Transverse colon (tissue), 4 donors: ENCODE data around the gene HBZ. TPM values are rescaled to one million over a fixed set of nuclear protein-coding genes. Genes with fewer than 3 reads are reported as not detected.

Experiments used
- DNase-seq: peaks from one replicate; pipeline ENCODE4 v3.0.0-alpha.2; 2019
- H3K27ac ChIP-seq, 4 donors: fragments of 200-600 bp; sonication (generic); 2 replicates each; pipeline ENCODE4 v1.5.1; 2016 to 2018; ENCODE audit warnings: inconsistent platforms in 4 of 4
- H3K27me3 ChIP-seq: fragments of 200-600 bp; sonication (generic); 2 replicates; pipeline ENCODE4 v1.5.1; 2017; ENCODE audit warnings: inconsistent platforms
- H3K36me3 ChIP-seq, 4 donors: fragments of 200-600 bp; sonication (generic); 2 replicates each; pipeline ENCODE4 v1.5.1; 2017 to 2019; ENCODE audit warnings: inconsistent platforms in 4 of 4
- H3K4me1 ChIP-seq, 4 donors: fragments of 200-600 bp; sonication (generic); 2 replicates each; pipeline ENCODE4 v1.5.1; 2017 to 2020; ENCODE audit warnings: inconsistent platforms in 4 of 4
- H3K4me3 ChIP-seq, 4 donors: fragments of 200-600 bp; sonication (generic); 1 replicate in 1 of 4; 2 replicates in 3 of 4; pipeline versions ENCODE4 v1.5.1 to v1.6.1; 2017 to 2019; ENCODE audit warnings: inconsistent platforms in 4 of 4
- H3K9me3 ChIP-seq, 2 donors: fragments of 200-600 bp; sonication (generic); 2 replicates each; pipeline ENCODE4 v1.5.1; 2017 to 2019; ENCODE audit warnings: inconsistent platforms in 2 of 2
- EP300 ChIP-seq: sonication (generic); formaldehyde crosslinking; IDR thresholded peaks from one replicate; pipeline ENCODE4 v1.6.1; 2017; ENCODE audit warnings: antibody characterized with exemption, low read depth
- POLR2A ChIP-seq: fragments of 450-650 bp; IDR thresholded peaks from one replicate; pipeline ENCODE4 v1.6.1; 2016; ENCODE audit warnings: antibody characterized with exemption, mild to moderate bottlenecking, moderate library complexity
- POLR2AphosphoS5 ChIP-seq, 3 donors: sonication (generic); formaldehyde crosslinking; IDR thresholded peaks; one replicate each; pipeline ENCODE4 v1.6.1; 2016; ENCODE audit warnings: antibody characterized with exemption in 3 of 3
- WGBS, 2 donors: methylation state at CpG; one replicate each; pipeline ENCODE4 v1.1.5; 2018; ENCODE audit warnings: low coverage in 1 of 2; 5-methylcytosine and 5-hydroxymethylcytosine counted together
- in situ Hi-C, 4 donors: fragments of 200-750 bp; cut with MboI; loops; one replicate each; pipeline versions ENCODE4 v1.15.0 to v1.15.1; 2017; ENCODE audit warnings: low sequenced_read_pairs in 3 of 4, low pct_ligation_motif_present in 1 of 4, low pct_unique_long_range_greater_than_20kb in 1 of 4
- intact Hi-C: fragments of 100-400 bp; cut with DNase I; formaldehyde crosslinking; loops from one replicate; pipeline ENCODE4 v1.15.1; 2023; ENCODE audit warnings: low total_unique reads
- total RNA-seq, 4 donors: library from RNA; depleted of rRNA; stranded (reverse); fragments of >200 nt; gene quantifications; one replicate each; pipeline ENCODE4 v1.1.0, GENCODE V29; 2016
- TF ChIP-seq, protein P1 (sequence below), 5 experiments: fragments of 200-600 bp in 3 of 5; fragments of 450-650 bp in 2 of 5; sonication (generic) in 3 of 5; IDR thresholded peaks; 1 replicate in 2 of 5; 2 replicates in 3 of 5; pipeline ENCODE4 v1.5.1; 2016 to 2017; ENCODE audit warnings: antibody characterized with exemption in 5 of 5, inconsistent platforms in 3 of 5, mild to moderate bottlenecking in 2 of 5, moderate library complexity in 1 of 5

HBZ gene
- total RNA-seq, 4 donors from 2014 or later, result not detected

DNA sequence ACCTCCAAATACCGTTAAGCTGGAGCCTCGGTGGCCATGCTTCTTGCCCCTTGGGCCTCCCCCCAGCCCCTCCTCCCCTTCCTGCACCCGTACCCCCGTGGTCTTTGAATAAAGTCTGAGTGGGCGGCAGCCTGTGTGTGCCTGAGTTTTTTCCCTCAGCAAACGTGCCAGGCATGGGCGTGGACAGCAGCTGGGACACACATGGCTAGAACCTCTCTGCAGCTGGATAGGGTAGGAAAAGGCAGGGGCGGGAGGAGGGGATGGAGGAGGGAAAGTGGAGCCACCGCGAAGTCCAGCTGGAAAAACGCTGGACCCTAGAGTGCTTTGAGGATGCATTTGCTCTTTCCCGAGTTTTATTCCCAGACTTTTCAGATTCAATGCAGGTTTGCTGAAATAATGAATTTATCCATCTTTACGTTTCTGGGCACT is 25.0 kb downstream of the HBZ start:
- in situ Hi-C loops (no loop called here), intact Hi-C loops (no loop called here)
- Histone ChIP-seq H3K4me1 (peaks cover 12 to 27% (median 20%) of the 10 kb centered on the region in 4 donors), H3K36me3 (no peaks in the 10 kb centered on the region), H3K27ac (no peak overlapping the region), H3K27me3 (peaks cover 72% of the 10 kb centered on the region), H3K4me3 (no peak overlapping the region), H3K9me3 (no peaks in the 10 kb centered on the region)
- WGBS, 2 donors, result 5% methylated on average over 13 of the region's 13 CpGs; no CpG with 5 or more reads in 1 of the 2 donors
- DNase-seq, result no peak
- no peak for TF ChIP-seq POLR2A

DNA sequence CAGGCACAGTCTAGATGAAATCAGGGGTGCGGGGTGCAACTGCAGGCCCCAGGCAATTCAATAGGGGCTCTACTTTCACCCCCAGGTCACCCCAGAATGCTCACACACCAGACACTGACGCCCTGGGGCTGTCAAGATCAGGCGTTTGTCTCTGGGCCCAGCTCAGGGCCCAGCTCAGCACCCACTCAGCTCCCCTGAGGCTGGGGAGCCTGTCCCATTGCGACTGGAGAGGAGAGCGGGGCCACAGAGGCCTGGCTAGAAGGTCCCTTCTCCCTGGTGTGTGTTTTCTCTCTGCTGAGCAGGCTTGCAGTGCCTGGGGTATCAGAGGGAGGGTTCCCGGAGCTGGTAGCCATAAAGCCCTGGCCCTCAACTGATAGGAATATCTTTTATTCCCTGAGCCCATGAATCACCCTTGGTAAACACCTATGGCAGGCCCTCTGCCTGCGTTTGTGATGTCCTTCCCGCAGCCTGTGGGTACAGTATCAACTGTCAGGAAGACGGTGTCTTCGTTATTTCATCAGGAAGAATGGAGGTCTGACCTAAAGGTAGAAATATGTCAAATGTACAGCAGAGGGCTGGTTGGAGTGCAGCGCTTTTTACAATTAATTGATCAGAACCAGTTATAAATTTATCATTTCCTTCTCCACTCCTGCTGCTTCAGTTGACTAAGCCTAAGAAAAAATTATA is 25.7 kb downstream of the HBZ start:
- H3K27ac ChIP-seq, result no peak overlapping the region
- DNase-seq, result no peak
- in situ Hi-C loops (no loop called here), intact Hi-C loops (no loop called here)
- peaks cover 72% of the 10 kb centered on the region for H3K27me3 ChIP-seq
- H3K4me3 ChIP-seq, result no peak overlapping the region
- no peaks in the 10 kb centered on the region for H3K36me3 ChIP-seq
- H3K4me1 ChIP-seq, result peaks cover 12 to 27% (median 20%) of the 10 kb centered on the region in 4 donors
- 52 to 58% methylated on average over 3 to 10 of the region's 11 CpGs for WGBS, 2 donors
- H3K9me3 ChIP-seq, result no peaks in the 10 kb centered on the region
- TF ChIP-seq, protein P1, sequence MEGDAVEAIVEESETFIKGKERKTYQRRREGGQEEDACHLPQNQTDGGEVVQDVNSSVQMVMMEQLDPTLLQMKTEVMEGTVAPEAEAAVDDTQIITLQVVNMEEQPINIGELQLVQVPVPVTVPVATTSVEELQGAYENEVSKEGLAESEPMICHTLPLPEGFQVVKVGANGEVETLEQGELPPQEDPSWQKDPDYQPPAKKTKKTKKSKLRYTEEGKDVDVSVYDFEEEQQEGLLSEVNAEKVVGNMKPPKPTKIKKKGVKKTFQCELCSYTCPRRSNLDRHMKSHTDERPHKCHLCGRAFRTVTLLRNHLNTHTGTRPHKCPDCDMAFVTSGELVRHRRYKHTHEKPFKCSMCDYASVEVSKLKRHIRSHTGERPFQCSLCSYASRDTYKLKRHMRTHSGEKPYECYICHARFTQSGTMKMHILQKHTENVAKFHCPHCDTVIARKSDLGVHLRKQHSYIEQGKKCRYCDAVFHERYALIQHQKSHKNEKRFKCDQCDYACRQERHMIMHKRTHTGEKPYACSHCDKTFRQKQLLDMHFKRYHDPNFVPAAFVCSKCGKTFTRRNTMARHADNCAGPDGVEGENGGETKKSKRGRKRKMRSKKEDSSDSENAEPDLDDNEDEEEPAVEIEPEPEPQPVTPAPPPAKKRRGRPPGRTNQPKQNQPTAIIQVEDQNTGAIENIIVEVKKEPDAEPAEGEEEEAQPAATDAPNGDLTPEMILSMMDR (IDR thresholded peaks at IDR 0.05), result no peak
- TF ChIP-seq POLR2A (no peak), POLR2AphosphoS5 (IDR thresholded peaks at IDR 0.05) (no peak)

DNA sequence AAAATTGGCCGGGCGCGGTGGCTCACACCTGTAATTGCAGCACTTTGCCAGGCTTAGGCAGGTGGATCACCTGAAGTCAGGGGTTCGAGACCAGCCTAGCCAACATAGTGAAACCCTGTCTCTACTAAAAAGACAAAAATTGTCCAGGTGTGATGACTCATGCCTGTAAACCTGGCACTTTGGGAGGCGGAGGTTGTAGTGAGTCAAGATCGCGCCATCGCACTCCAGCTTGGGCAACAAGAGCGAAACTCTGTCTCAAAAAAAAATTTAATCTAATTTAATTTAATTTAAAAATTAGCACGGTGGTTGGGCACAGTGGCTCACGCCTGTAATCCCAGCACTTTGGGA is 26.2 kb downstream of the HBZ start:
- no peaks in the 10 kb centered on the region for H3K9me3 ChIP-seq
- intact Hi-C loops (no loop called here), in situ Hi-C loops (no loop called here)
- H3K36me3 ChIP-seq, result no peaks in the 10 kb centered on the region
- 72 to 73% methylated on average over 11 of the region's 11 CpGs for WGBS, 2 donors
- H3K27ac ChIP-seq, result no peak overlapping the region
- H3K27me3 ChIP-seq, result peaks cover 67% of the 10 kb centered on the region
- no peak overlapping the region for H3K4me3 ChIP-seq
- peaks cover 12 to 27% (median 20%) of the 10 kb centered on the region in 4 donors for H3K4me1 ChIP-seq
- TF ChIP-seq POLR2A, result no peak
- no peak for TF ChIP-seq EP300
- TF ChIP-seq, protein P1 (IDR thresholded peaks at IDR 0.05), result no peak
- TF ChIP-seq POLR2AphosphoS5 (IDR thresholded peaks at IDR 0.05), result no peak
- no peak for DNase-seq

DNA sequence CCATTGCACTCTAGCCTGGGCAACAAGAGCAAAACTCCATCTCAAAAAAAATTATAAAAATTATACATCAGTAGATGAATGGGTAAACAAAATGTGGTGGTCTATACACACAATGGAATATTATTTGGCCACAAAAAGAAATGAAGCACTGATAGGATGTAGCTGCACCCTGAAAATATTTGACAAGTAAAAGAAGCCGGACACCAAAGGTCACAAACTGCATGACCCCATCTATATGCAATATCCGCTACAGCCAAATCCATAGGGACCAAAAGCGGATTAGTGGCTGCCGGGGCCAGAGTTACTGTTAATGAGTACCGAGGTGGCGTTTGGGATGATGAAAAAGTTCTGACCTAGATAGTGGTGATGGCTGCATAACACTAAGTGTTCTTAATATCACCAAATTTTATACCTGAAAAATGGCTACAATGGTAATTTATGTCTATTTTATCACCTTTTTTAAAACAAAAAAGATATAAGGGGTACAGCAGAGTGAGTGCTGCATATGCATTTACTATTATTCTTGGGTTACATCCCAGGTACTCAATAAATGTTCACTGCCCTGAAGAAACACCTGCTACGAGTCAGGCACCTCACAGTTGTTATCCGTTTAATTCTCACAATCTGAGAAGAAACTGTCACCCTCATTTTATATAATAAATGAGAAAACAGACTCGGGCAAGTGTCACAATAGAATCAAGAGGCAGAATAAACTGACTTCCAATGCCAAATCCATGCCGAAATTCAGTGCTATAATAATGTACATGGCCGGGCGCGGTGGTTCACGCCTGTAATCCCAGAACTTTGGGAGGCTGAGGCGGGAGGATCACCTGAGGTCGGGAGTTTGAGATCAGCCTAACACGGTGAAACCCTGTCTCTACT is 27.0 kb downstream of the HBZ start:
- H3K4me1 ChIP-seq, result peaks cover 12 to 27% (median 20%) of the 10 kb centered on the region in 4 donors
- intact Hi-C loops (loop anchor here (5.0 kb wide), 1 partner anchor 72 kb away; no protein-coding TSS in a partner anchor), in situ Hi-C loops (loop anchor here in 1 of 4 donors (5.0 kb wide), 1 partner anchor 72 kb away; no protein-coding TSS in a partner anchor)
- no peak overlapping the region for H3K27ac ChIP-seq
- no peak overlapping the region for H3K4me3 ChIP-seq
- WGBS, 2 donors, result 67 to 71% methylated on average over 11 to 17 of the region's 17 CpGs
- DNase-seq, result no peak
- no peaks in the 10 kb centered on the region for H3K36me3 ChIP-seq
- H3K9me3 ChIP-seq, result no peaks in the 10 kb centered on the region
- H3K27me3 ChIP-seq, result peaks cover 62% of the 10 kb centered on the region
- TF ChIP-seq, protein P1 (IDR thresholded peaks at IDR 0.05), result no peak
- no peak for TF ChIP-seq POLR2AphosphoS5 (IDR thresholded peaks at IDR 0.05)
- no peak for TF ChIP-seq POLR2A
- no peak for TF ChIP-seq EP300
